Activated naive CD4-positive, alpha-beta T cell (primary cell): ENCODE measurements around the gene ATG2A.
A peak's percentile ranks its signal among the peaks of the same experiment; 100 is the strongest.

Source experiments
- DNase-seq, 4 experiments: peaks; one replicate each; lab custom pipeline; 2025; lab: John Stamatoyannopoulos, UW

ATG2A gene

GRCh38 chr11:64870176-64870892 is 46.7 kb downstream of the ATG2A start:
- no peak for DNase-seq

GRCh38 chr11:64869571-64870175 is 47.3 kb downstream of the ATG2A start:
- no peak for DNase-seq

- DNase-seq = peak in 2 of 4 experiments; percentile 24 to 26
Observed at GRCh38 chr11:64868904-64869570, 48.0 kb downstream of the ATG2A start.

GRCh38 chr11:64867748-64868462 is 49.1 kb downstream of the ATG2A start:
- no peak for DNase-seq

GRCh38 chr11:64866173-64866491 is 50.9 kb downstream of the ATG2A start:
- DNase-seq = no peak

- no peak for DNase-seq
Observed at GRCh38 chr11:64865286-64866172, 51.5 kb downstream of the ATG2A start.

GRCh38 chr11:64864473-64865285 is 52.3 kb downstream of the ATG2A start:
- DNase-seq = no peak

- DNase-seq = no peak
Observed at GRCh38 chr11:64864135-64864472, 52.9 kb downstream of the ATG2A start.

- DNase-seq = no peak
Observed at GRCh38 chr11:64863391-64864060, 53.5 kb downstream of the ATG2A start.

GRCh38 chr11:64862987-64863390 is 54.0 kb downstream of the ATG2A start:
- no peak for DNase-seq

- no peak for DNase-seq
Observed at GRCh38 chr11:64861227-64861975, 55.6 kb downstream of the ATG2A start.

GRCh38 chr11:64859542-64860414 is 57.2 kb downstream of the ATG2A start:
- peak in 1 of 4 experiments; percentile 26 for DNase-seq

- peak in 3 of 4 experiments; percentile 35 to 51 (median 37) for DNase-seq
Observed at GRCh38 chr11:64858467-64859263, 58.3 kb downstream of the ATG2A start.

GRCh38 chr11:64857485-64857884 is 59.5 kb downstream of the ATG2A start:
- no peak for DNase-seq

GRCh38 chr11:64856382-64857227 is 60.4 kb downstream of the ATG2A start:
- DNase-seq = no peak

GRCh38 chr11:64855596-64856304 is 61.3 kb downstream of the ATG2A start:
- no peak for DNase-seq
